GM13977 (cell line): Measurements from ENCODE around the gene BMP2K.

Source experiments
- DNase-seq: peaks from one replicate; pipeline ENCODE4 v3.0.0; 2012; ENCODE audit warnings: low spot score
- CTCF ChIP-seq: IDR thresholded peaks from 2 replicates; pipeline ENCODE4 v1.5.1; 2012; ENCODE audit warnings: mild to moderate bottlenecking, control low read depth; ENCODE audit not compliant: insufficient read depth; ENCODE audit errors: extremely low read depth, missing control alignments
- in situ Hi-C: fragments of 300-500 bp; cut with MboI; formaldehyde crosslinking; loops from one replicate; pipeline ENCODE4 v1.12.0; 2022; ENCODE audit warnings: low sequenced_read_pairs, low pct_unique_long_range_greater_than_20kb, mixed read lengths, inconsistent platforms; ENCODE audit not compliant: unreplicated experiment

Gene BMP2K

GRCh38 chr4:78845472-78845871 lies 69.3 kb downstream of the BMP2K start:
- peak; percentile 7 for DNase-seq
- in situ Hi-C loops: no loop called here
- no peak for TF ChIP-seq CTCF

- no peak for DNase-seq
- no peak for TF ChIP-seq CTCF
- in situ Hi-C loops: no loop called here
Measured at GRCh38 chr4:78846258-78846657, 70.1 kb downstream of the BMP2K start.

GRCh38 chr4:78862314-78862737 lies 86.2 kb downstream of the BMP2K start:
- no peak for TF ChIP-seq CTCF
- in situ Hi-C loops: loop anchor here (25.0 kb wide), 1 partner anchor 900 kb away; no protein-coding TSS in a partner anchor
- no peak for DNase-seq

- in situ Hi-C loops: loop anchor here (25.0 kb wide), 1 partner anchor 901 kb away; no protein-coding TSS in a partner anchor
- TF ChIP-seq CTCF: no peak
- no peak for DNase-seq
Measured at GRCh38 chr4:78863254-78863869, 87.2 kb downstream of the BMP2K start.

- DNase-seq: no peak
Measured at GRCh38 chr4:78863991-78864390, 87.8 kb downstream of the BMP2K start.

GRCh38 chr4:78864405-78865024 lies 88.4 kb downstream of the BMP2K start:
- DNase-seq: peak; percentile 42
- peak; percentile 69 for TF ChIP-seq CTCF
- in situ Hi-C loops: loop anchor here (25.0 kb wide), 1 partner anchor 902 kb away; no protein-coding TSS in a partner anchor

More at GRCh38 chr4:78863991-78864390, 87.8 kb downstream of the BMP2K start:
- in situ Hi-C loops: loop anchor here (25.0 kb wide), 1 partner anchor 902 kb away; no protein-coding TSS in a partner anchor
- TF ChIP-seq CTCF: no peak
